Osteoblast (primary cell): ENCODE measurements around the gene RCOR1. TPM values are rescaled to one million over a fixed set of nuclear protein-coding genes. Genes with fewer than 3 reads are reported as not detected.

Source experiments
- DNase-seq: peaks from one replicate; pipeline ENCODE4 v3.0.0; 2011; ENCODE audit warnings: low spot score, mixed read lengths; ENCODE audit not compliant: insufficient read length; ENCODE audit errors: missing footprints
- H2AFZ ChIP-seq: 2 replicates; pipeline ENCODE4 v1.6.0; 2011; ENCODE audit warnings: mild to moderate bottlenecking, low read length
- H3K27ac ChIP-seq: 2 replicates; pipeline ENCODE4 v1.5.1; 2011; ENCODE audit warnings: mild to moderate bottlenecking, low read depth, low read length, moderate library complexity
- H3K27me3 ChIP-seq: 2 replicates; pipeline ENCODE4 v1.6.0; 2012; ENCODE audit warnings: mild to moderate bottlenecking, control low read depth, inconsistent platforms, low read length, moderate library complexity; ENCODE audit not compliant: insufficient read depth
- H3K36me3 ChIP-seq: 2 replicates; pipeline ENCODE4 v1.5.1; 2011; ENCODE audit warnings: mild to moderate bottlenecking, low read length, control low read depth, moderate library complexity; ENCODE audit not compliant: insufficient read depth
- H3K4me1 ChIP-seq: 2 replicates; pipeline ENCODE4 v1.5.1; 2011; ENCODE audit warnings: mild to moderate bottlenecking, low read length, control low read depth, moderate library complexity; ENCODE audit not compliant: insufficient read depth
- H3K4me2 ChIP-seq: 2 replicates; pipeline ENCODE4 v1.6.0; 2011; ENCODE audit warnings: mild to moderate bottlenecking, low read length; ENCODE audit not compliant: insufficient read depth
- H3K4me3 ChIP-seq: fragments of 200-600 bp; sonication (generic); 3 replicates; pipeline ENCODE4 v1.5.1; 2012; ENCODE audit warnings: mild to moderate bottlenecking, low read length, inconsistent platforms; ENCODE audit not compliant: insufficient read depth
- H3K79me2 ChIP-seq: 2 replicates; pipeline ENCODE4 v1.6.0; 2012; ENCODE audit warnings: mild to moderate bottlenecking, low read length, control low read depth, inconsistent platforms; ENCODE audit not compliant: insufficient read depth
- H3K9me3 ChIP-seq: 2 replicates; pipeline ENCODE4 v1.5.1; 2011; ENCODE audit warnings: low read depth, low read length, control low read depth
- H4K20me1 ChIP-seq: 2 replicates; pipeline ENCODE4 v1.6.0; 2012; ENCODE audit warnings: mild to moderate bottlenecking, low read length, control low read depth; ENCODE audit not compliant: insufficient read depth
- CTCF ChIP-seq: IDR thresholded peaks from 2 replicates; pipeline ENCODE4 v1.5.1; 2011; ENCODE audit warnings: mild to moderate bottlenecking, low read depth, low read length, moderate library complexity; ENCODE audit errors: extremely low read depth
- total RNA-seq: library from RNA; depleted of rRNA; stranded (reverse); fragments of >200 nt; gene quantifications from 2 replicates; pipeline ENCODE4 v1.2.3, GENCODE V29; 2012

RCOR1 gene
- total RNA-seq, 1 donor = 11.6 TPM

- no peaks in the 10 kb centered on the region for H3K9me3 ChIP-seq
- peaks cover 30% of the 10 kb centered on the region for H3K4me1 ChIP-seq
- H4K20me1 ChIP-seq = peaks cover 53% of the 10 kb centered on the region
- no peaks in the 10 kb centered on the region for H3K36me3 ChIP-seq
- DNase-seq = no peak
- H3K27ac ChIP-seq = no peak overlapping the region
- no peak overlapping the region for H3K4me3 ChIP-seq
- H3K79me2 ChIP-seq = peaks cover 53% of the 10 kb centered on the region
- H3K27me3 ChIP-seq = no peaks in the 10 kb centered on the region
- no peak for TF ChIP-seq CTCF
- H3K4me2 ChIP-seq = no peak overlapping the region
- no peak overlapping the region for H2AFZ ChIP-seq
Measured at GRCh38 chr14:102696856-102697495, 104.5 kb downstream of the RCOR1 start.

- H3K36me3 ChIP-seq = no peaks in the 10 kb centered on the region
- H3K4me3 ChIP-seq = no peak overlapping the region
- peaks cover 51% of the 10 kb centered on the region for H3K79me2 ChIP-seq
- H4K20me1 ChIP-seq = peaks cover 52% of the 10 kb centered on the region
- H3K9me3 ChIP-seq = no peaks in the 10 kb centered on the region
- DNase-seq = no peak
- no peak overlapping the region for H2AFZ ChIP-seq
- TF ChIP-seq CTCF = no peak
- H3K27me3 ChIP-seq = no peaks in the 10 kb centered on the region
- H3K4me1 ChIP-seq = peaks cover 30% of the 10 kb centered on the region
- no peak overlapping the region for H3K4me2 ChIP-seq
- no peak overlapping the region for H3K27ac ChIP-seq
Measured at GRCh38 chr14:102697501-102697900, 105.1 kb downstream of the RCOR1 start.

- Histone ChIP-seq H3K27me3 (no peaks in the 10 kb centered on the region), H3K79me2 (peaks cover 52% of the 10 kb centered on the region), H3K9me3 (no peaks in the 10 kb centered on the region), H2AFZ (no peak overlapping the region), H4K20me1 (peaks cover 42% of the 10 kb centered on the region), H3K4me2 (peak overlapping the region; percentile 49), H3K4me1 (peaks cover 30% of the 10 kb centered on the region), H3K27ac (peak overlapping the region; percentile 8), H3K4me3 (no peak overlapping the region), H3K36me3 (peaks cover 4% of the 10 kb centered on the region)
- DNase-seq = peak; percentile 66
- no peak for TF ChIP-seq CTCF
Measured at GRCh38 chr14:102699416-102700110, 107.1 kb downstream of the RCOR1 start.

GRCh38 chr14:102708494-102708893, 116.0 kb downstream of the RCOR1 start:
- H3K36me3 ChIP-seq = peaks cover 15% of the 10 kb centered on the region
- no peak overlapping the region for H2AFZ ChIP-seq
- no peak for DNase-seq
- H3K79me2 ChIP-seq = peaks cover 5% of the 10 kb centered on the region
- H3K4me1 ChIP-seq = no peaks in the 10 kb centered on the region
- no peaks in the 10 kb centered on the region for H3K9me3 ChIP-seq
- H3K27me3 ChIP-seq = no peaks in the 10 kb centered on the region
- no peak for TF ChIP-seq CTCF
- H3K4me3 ChIP-seq = no peak overlapping the region
- H3K4me2 ChIP-seq = no peak overlapping the region
- H4K20me1 ChIP-seq = no peaks in the 10 kb centered on the region
- no peak overlapping the region for H3K27ac ChIP-seq
